ENCODE measurements around the gene GSDME.

GSDME gene

DNA sequence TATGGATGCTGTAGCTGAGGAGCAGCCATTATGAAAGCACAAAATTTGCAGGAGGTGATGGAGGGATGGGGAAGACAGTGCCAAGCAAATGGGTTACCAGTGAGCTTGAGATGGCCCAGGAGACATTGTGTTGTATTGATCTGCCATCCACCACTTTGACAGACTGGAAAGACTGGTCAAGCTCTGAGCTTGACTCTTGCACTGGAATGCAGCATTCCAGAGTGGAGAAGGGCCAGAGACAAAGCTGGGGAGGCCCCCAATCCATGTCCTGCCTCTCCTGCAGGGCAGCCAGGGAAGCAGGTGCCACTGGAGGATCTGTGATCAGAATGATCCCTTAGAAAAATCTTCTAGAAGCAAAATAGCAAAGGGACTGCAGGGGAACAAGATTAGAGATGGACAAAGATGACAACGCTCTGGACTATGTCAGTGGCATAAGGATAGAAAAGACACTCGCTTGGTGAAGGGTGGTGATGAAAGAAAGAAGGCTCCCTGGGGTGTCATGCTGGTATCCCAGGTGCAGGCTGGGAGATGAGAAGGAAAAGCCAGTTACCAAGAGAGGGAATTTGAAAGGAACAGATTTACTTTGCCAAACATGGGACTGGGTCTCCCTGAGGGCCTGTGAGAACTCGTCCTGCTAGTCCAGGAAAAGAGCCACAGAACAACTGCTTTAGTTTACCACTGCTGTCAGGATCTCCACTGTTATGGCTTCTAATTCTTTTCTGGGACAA lies 5.0 kb downstream of the GSDME start:
- no peak overlapping the region for H3K4me3 ChIP-seq (ENCODE audit: low read depth, low read length)
- TF ChIP-seq, protein P1, sequence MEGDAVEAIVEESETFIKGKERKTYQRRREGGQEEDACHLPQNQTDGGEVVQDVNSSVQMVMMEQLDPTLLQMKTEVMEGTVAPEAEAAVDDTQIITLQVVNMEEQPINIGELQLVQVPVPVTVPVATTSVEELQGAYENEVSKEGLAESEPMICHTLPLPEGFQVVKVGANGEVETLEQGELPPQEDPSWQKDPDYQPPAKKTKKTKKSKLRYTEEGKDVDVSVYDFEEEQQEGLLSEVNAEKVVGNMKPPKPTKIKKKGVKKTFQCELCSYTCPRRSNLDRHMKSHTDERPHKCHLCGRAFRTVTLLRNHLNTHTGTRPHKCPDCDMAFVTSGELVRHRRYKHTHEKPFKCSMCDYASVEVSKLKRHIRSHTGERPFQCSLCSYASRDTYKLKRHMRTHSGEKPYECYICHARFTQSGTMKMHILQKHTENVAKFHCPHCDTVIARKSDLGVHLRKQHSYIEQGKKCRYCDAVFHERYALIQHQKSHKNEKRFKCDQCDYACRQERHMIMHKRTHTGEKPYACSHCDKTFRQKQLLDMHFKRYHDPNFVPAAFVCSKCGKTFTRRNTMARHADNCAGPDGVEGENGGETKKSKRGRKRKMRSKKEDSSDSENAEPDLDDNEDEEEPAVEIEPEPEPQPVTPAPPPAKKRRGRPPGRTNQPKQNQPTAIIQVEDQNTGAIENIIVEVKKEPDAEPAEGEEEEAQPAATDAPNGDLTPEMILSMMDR (IDR thresholded peaks at IDR 0.05; ENCODE audit: borderline replicate concordance, insufficient read depth, low read depth, low read length): no peak

DNA sequence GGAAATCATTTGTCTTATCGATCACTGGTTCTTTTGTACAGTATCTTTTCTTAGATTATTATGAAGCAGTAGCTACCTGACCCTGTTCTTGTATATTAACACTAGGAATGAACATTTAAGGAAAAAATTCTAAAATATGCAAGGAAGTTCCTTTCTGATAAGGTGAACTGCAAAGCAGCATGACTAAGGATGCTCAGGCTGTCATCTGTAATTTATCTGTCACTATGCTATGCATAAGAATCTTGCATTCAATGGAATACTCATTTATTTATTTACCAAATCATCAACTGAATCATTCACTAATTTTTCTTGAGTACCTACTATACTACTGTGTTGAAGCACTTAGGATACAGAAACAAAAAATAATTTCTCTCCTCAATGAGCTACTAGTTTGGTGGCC lies 5.8 kb downstream of the GSDME start:
- H3K4me3 ChIP-seq (ENCODE audit: low read depth, low read length): no peak overlapping the region
- TF ChIP-seq, protein P1 (IDR thresholded peaks at IDR 0.05; ENCODE audit: borderline replicate concordance, insufficient read depth, low read depth, low read length): no peak

DNA sequence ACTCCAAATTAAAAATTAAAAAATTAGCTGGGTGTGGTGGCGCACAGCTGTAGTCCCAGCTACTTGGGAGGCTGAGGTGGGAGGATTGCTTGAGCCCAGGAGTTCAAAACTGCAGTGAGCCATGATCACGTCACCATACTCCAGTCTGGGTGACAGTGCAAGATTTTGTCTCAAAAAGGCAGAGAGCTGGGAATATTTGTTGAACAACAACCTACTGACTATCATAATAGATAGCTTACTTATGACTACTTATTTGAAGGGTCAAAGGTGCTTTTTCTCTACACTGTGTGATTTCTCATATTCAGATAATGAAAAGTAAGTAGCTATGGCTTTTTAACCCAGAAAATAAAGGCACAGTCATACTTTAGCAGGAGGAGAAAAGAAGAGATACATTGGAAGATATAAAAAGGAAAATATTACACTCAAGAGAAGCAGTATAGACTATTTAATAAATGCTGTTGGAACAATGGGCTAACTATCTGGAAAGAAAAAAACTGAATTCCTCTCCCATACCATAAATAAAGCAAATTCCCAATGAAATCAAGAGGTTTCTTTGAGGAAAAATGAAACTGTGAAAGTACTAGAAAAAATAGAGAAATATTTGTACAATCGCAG lies 6.7 kb downstream of the GSDME start:
- TF ChIP-seq, protein P1 (IDR thresholded peaks at IDR 0.05; ENCODE audit: borderline replicate concordance, insufficient read depth, low read depth, low read length): no peak
- H3K4me3 ChIP-seq (ENCODE audit: low read depth, low read length): no peak overlapping the region

DNA sequence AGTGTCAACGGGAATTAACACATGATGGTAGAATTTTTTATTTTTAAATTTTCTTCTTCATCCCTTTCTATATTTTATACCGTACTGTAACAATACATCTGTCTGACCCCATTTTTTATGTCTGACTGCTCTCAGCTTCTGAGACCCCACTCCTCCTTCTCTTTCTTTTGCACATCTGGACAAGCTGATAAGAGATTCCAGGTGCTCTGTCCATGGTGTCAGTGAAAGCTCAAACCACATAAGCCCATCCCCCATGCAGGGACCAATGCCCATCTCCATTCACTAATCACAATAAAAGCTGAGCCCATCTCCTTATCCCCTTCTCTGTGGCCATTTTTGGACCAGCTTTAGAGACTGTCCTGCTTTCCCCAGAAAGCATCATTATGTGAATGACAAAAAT lies 8.7 kb downstream of the GSDME start:
- TF ChIP-seq, protein P1 (IDR thresholded peaks at IDR 0.05; ENCODE audit: borderline replicate concordance, insufficient read depth, low read depth, low read length): no peak
- H3K4me3 ChIP-seq (ENCODE audit: low read depth, low read length): no peak overlapping the region

DNA sequence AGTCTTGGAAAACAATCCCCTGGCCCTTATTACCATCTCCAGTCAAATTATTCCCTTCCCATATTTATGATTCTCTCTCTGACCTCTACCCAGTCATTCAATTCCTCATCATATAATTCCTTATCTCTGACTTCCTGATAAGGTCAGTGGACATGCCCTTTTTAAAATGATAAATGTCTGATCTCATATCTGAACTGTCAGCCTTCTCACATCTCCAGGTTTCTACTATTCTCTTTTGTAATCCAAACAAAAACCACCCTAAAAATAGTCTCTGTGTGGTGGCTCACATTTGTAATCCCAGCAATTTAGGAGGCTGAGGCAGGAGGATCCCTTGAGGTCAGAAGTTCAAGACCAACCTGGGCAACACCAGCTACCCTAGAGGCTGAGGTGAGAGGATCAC lies 11.9 kb downstream of the GSDME start:
- TF ChIP-seq, protein P1 (IDR thresholded peaks at IDR 0.05; ENCODE audit: borderline replicate concordance, insufficient read depth, low read depth, low read length): no peak
- no peak overlapping the region for H3K4me3 ChIP-seq (ENCODE audit: low read depth, low read length)

DNA sequence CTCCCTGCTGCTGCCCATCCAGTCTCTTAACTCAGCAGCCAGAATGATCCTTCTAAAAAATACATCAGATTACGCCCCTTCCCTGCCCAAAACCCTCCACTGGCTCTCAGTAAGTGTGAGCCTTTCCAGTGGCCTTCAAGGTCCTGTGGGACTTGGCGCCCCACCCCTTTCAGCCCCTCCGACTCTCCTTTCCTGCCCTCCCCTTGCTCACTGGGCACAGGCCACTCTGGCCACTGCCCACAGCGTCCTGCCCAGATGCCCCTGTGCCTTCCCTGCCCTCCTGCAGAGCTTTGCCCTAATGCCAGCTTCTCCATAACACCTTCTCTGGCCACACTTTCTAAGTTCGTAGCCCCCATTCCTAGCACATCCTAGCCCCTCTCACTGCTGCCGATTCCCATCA lies 13.8 kb downstream of the GSDME start:
- TF ChIP-seq, protein P1 (IDR thresholded peaks at IDR 0.05; ENCODE audit: borderline replicate concordance, insufficient read depth, low read depth, low read length): no peak
- H3K4me3 ChIP-seq (ENCODE audit: low read depth, low read length): no peak overlapping the region
